Measurements from ENCODE around the gene DPH7.
"Not testable (repeated sequence)": the region's sequence is repeated elsewhere in the genome, so short reads cannot be mapped to it uniquely, and the experiment has no call there.

The DPH7 gene

GRCh38 chr9:137524161-137524980 is 54.4 kb downstream of the DPH7 start:
- Histone ChIP-seq H3K36me3 (ENCODE audit: control insufficient read depth, insufficient read depth, low read length) (no peaks in the 10 kb centered on the region), H3K9ac (ENCODE audit: low read depth, low read length) (no peak overlapping the region), H3K4me1 (ENCODE audit: control insufficient read depth, insufficient read depth, low read length) (no peaks in the 10 kb centered on the region), H3K27ac (ENCODE audit: low read depth, low read length) (no peak overlapping the region), H3K27me3 (ENCODE audit: control insufficient read depth, insufficient read depth, low read length) (no peaks in the 10 kb centered on the region), H3K9me3 (ENCODE audit: control insufficient read depth, insufficient read depth, low read length) (no peaks in the 10 kb centered on the region), H3K4me3 (ENCODE audit: low read depth, low read length) (no peak overlapping the region)

GRCh38 chr9:137522746-137523455 is 55.8 kb downstream of the DPH7 start:
- no peak overlapping the region for H3K9ac ChIP-seq (ENCODE audit: low read depth, low read length)

GRCh38 chr9:137521405-137521985 is 57.2 kb downstream of the DPH7 start:
- H3K36me3 ChIP-seq (ENCODE audit: control insufficient read depth, insufficient read depth, low read length): no peaks in the 10 kb centered on the region
- H3K9ac ChIP-seq (ENCODE audit: low read depth, low read length): no peak overlapping the region
- no peak overlapping the region for H3K27ac ChIP-seq (ENCODE audit: low read depth, low read length)
- no peaks in the 10 kb centered on the region for H3K4me1 ChIP-seq (ENCODE audit: control insufficient read depth, insufficient read depth, low read length)
- no peaks in the 10 kb centered on the region for H3K9me3 ChIP-seq (ENCODE audit: control insufficient read depth, insufficient read depth, low read length)
- no peaks in the 10 kb centered on the region for H3K27me3 ChIP-seq (ENCODE audit: control insufficient read depth, insufficient read depth, low read length)
- H3K4me3 ChIP-seq (ENCODE audit: low read depth, low read length): no peak overlapping the region

More at GRCh38 chr9:137522746-137523455, 55.8 kb downstream of the DPH7 start:
- Histone ChIP-seq H3K9me3 (ENCODE audit: control insufficient read depth, insufficient read depth, low read length) (no peaks in the 10 kb centered on the region), H3K27ac (ENCODE audit: low read depth, low read length) (no peak overlapping the region), H3K27me3 (ENCODE audit: control insufficient read depth, insufficient read depth, low read length) (no peaks in the 10 kb centered on the region), H3K4me3 (ENCODE audit: low read depth, low read length) (no peak overlapping the region), H3K4me1 (ENCODE audit: control insufficient read depth, insufficient read depth, low read length) (no peaks in the 10 kb centered on the region), H3K36me3 (ENCODE audit: control insufficient read depth, insufficient read depth, low read length) (no peaks in the 10 kb centered on the region)

GRCh38 chr9:137520614-137521404 is 57.9 kb downstream of the DPH7 start:
- H3K4me1 ChIP-seq (ENCODE audit: control insufficient read depth, insufficient read depth, low read length): no peaks in the 10 kb centered on the region
- H3K4me3 ChIP-seq (ENCODE audit: low read depth, low read length): no peak overlapping the region
- no peaks in the 10 kb centered on the region for H3K27me3 ChIP-seq (ENCODE audit: control insufficient read depth, insufficient read depth, low read length)
- H3K27ac ChIP-seq (ENCODE audit: low read depth, low read length): no peak overlapping the region
- no peak overlapping the region for H3K9ac ChIP-seq (ENCODE audit: low read depth, low read length)
- no peaks in the 10 kb centered on the region for H3K9me3 ChIP-seq (ENCODE audit: control insufficient read depth, insufficient read depth, low read length)
- no peaks in the 10 kb centered on the region for H3K36me3 ChIP-seq (ENCODE audit: control insufficient read depth, insufficient read depth, low read length)

GRCh38 chr9:137519553-137519952 is 59.2 kb downstream of the DPH7 start:
- Histone ChIP-seq H3K9me3 (ENCODE audit: control insufficient read depth, insufficient read depth, low read length) (no peaks in the 10 kb centered on the region), H3K4me1 (ENCODE audit: control insufficient read depth, insufficient read depth, low read length) (no peaks in the 10 kb centered on the region), H3K36me3 (ENCODE audit: control insufficient read depth, insufficient read depth, low read length) (no peaks in the 10 kb centered on the region), H3K27ac (ENCODE audit: low read depth, low read length) (no peak overlapping the region), H3K4me3 (ENCODE audit: low read depth, low read length) (no peak overlapping the region), H3K9ac (ENCODE audit: low read depth, low read length) (no peak overlapping the region), H3K27me3 (ENCODE audit: control insufficient read depth, insufficient read depth, low read length) (no peaks in the 10 kb centered on the region)

- not testable (repeated sequence) for H3K9me3 ChIP-seq (ENCODE audit: control insufficient read depth, insufficient read depth, low read length); H3K27me3 ChIP-seq (ENCODE audit: control insufficient read depth, insufficient read depth, low read length); H3K27ac ChIP-seq (ENCODE audit: low read depth, low read length); H3K36me3 ChIP-seq (ENCODE audit: control insufficient read depth, insufficient read depth, low read length); H3K4me3 ChIP-seq (ENCODE audit: low read depth, low read length); H3K4me1 ChIP-seq (ENCODE audit: control insufficient read depth, insufficient read depth, low read length); H3K9ac ChIP-seq (ENCODE audit: low read depth, low read length)
Observed at GRCh38 chr9:137518661-137519459, 59.9 kb downstream of the DPH7 start.

GRCh38 chr9:137516144-137516917 is 62.4 kb downstream of the DPH7 start:
- Histone ChIP-seq H3K9me3 (ENCODE audit: control insufficient read depth, insufficient read depth, low read length) (peaks cover 3% of the 10 kb centered on the region; the same call in 1 of the 2 replicates), H3K36me3 (ENCODE audit: control insufficient read depth, insufficient read depth, low read length) (no peaks in the 10 kb centered on the region), H3K27ac (ENCODE audit: low read depth, low read length) (no peak overlapping the region), H3K9ac (ENCODE audit: low read depth, low read length) (no peak overlapping the region), H3K4me1 (ENCODE audit: control insufficient read depth, insufficient read depth, low read length) (no peaks in the 10 kb centered on the region), H3K4me3 (ENCODE audit: low read depth, low read length) (no peak overlapping the region), H3K27me3 (ENCODE audit: control insufficient read depth, insufficient read depth, low read length) (no peaks in the 10 kb centered on the region)

GRCh38 chr9:137515338-137515724 is 63.4 kb downstream of the DPH7 start:
- H3K4me3 ChIP-seq (ENCODE audit: low read depth, low read length): no peak overlapping the region
- H3K4me1 ChIP-seq (ENCODE audit: control insufficient read depth, insufficient read depth, low read length): no peaks in the 10 kb centered on the region
- H3K36me3 ChIP-seq (ENCODE audit: control insufficient read depth, insufficient read depth, low read length): no peaks in the 10 kb centered on the region
- H3K9me3 ChIP-seq (ENCODE audit: control insufficient read depth, insufficient read depth, low read length): peaks cover 3% of the 10 kb centered on the region; the same call in 1 of the 2 replicates
- no peak overlapping the region for H3K9ac ChIP-seq (ENCODE audit: low read depth, low read length)
- H3K27me3 ChIP-seq (ENCODE audit: control insufficient read depth, insufficient read depth, low read length): no peaks in the 10 kb centered on the region
- H3K27ac ChIP-seq (ENCODE audit: low read depth, low read length): no peak overlapping the region

- Histone ChIP-seq H3K36me3 (ENCODE audit: control insufficient read depth, insufficient read depth, low read length) (no peaks in the 10 kb centered on the region), H3K9me3 (ENCODE audit: control insufficient read depth, insufficient read depth, low read length) (peaks cover 3% of the 10 kb centered on the region; the same call in 1 of the 2 replicates), H3K27me3 (ENCODE audit: control insufficient read depth, insufficient read depth, low read length) (no peaks in the 10 kb centered on the region), H3K4me1 (ENCODE audit: control insufficient read depth, insufficient read depth, low read length) (no peaks in the 10 kb centered on the region), H3K4me3 (ENCODE audit: low read depth, low read length) (no peak overlapping the region), H3K27ac (ENCODE audit: low read depth, low read length) (no peak overlapping the region), H3K9ac (ENCODE audit: low read depth, low read length) (no peak overlapping the region)
Observed at GRCh38 chr9:137514691-137515337, 63.9 kb downstream of the DPH7 start.

Data from HUES48 (cell line).